HCT116 (cell line): Measurements from ENCODE around the gene CNTNAP2. TPM values are rescaled to one million over a fixed set of nuclear protein-coding genes. Genes with fewer than 3 reads are reported as not detected.

Experiments used
- ATAC-seq: fragments of 200-7000 bp; cut with Tn5 transposase; 2 replicates; pipeline ENCODE4 v1.9.1; 2020; ENCODE audit warnings: mild to moderate bottlenecking, moderate library complexity
- BruUV-seq: library from RNA; stranded (reverse); fragments of 400-500 nt; replicated peaks from 2 replicates; lab custom pipeline; 2021; lab: Mats Ljungman, UMichigan
- CTCF ChIA-PET: fragments of 300-600 bp; sonication (Branson Sonifier 250); formaldehyde crosslinking; loops from one replicate; lab custom pipeline; 2021; ENCODE audit warnings: antibody characterized with exemption; lab: Charles Lee
- POLR2A ChIA-PET: fragments of 300-600, 350-600 bp; sonication (Branson Sonifier 250); formaldehyde crosslinking; loops from one replicate; lab custom pipeline; 2021; ENCODE audit warnings: antibody characterized with exemption; lab: Charles Lee
- RAD21 ChIA-PET, 2 experiments: fragments of 300-600 bp; sonication (Branson Sonifier 250); formaldehyde crosslinking; loops; one replicate each; lab custom pipeline; 2023; ENCODE audit warnings: low total read pairs in 2 of 2; ENCODE audit not compliant: uncharacterized antibody in 2 of 2, unreplicated experiment in 2 of 2, low non-redundant PET in 1 of 2; lab: Charles Lee
- DNase-seq: peaks from one replicate; pipeline ENCODE4 v3.0.0-alpha.2; 2010; ENCODE audit warnings: low read depth, low spot score
- H2AFZ ChIP-seq: fragments of 200-600 bp; shearing (Covaris generic), sonication (generic); 2 replicates; pipeline ENCODE4 v1.6.1; 2017; ENCODE audit warnings: low read depth, mixed run types, mixed read lengths, antibody characterized with exemption, low read length; ENCODE audit not compliant: poor library complexity, severe bottlenecking
- H3K27ac ChIP-seq: 2 replicates; pipeline ENCODE4 v1.5.1; 2012; ENCODE audit warnings: low read depth, low read length
- H3K27me3 ChIP-seq: fragments of 200-600 bp; sonication (generic); 2 replicates; pipeline ENCODE4 v1.6.1; 2016; ENCODE audit warnings: mixed run types, low read length, mixed read lengths; ENCODE audit not compliant: insufficient read depth
- H3K36me3 ChIP-seq, 2 experiments: fragments of 200-500 bp in 1 of 2; fragments of 200-600 bp in 1 of 2; sonication (Bioruptor generic) in 1 of 2; sonication (generic) in 1 of 2; 2 replicates each; pipeline versions ENCODE4 v1.5.1 to v1.6.1; 2014 to 2016; ENCODE audit warnings: low read length in 2 of 2, inconsistent platforms in 1 of 2, mixed read lengths in 1 of 2, mixed run types in 1 of 2; ENCODE audit not compliant: insufficient read depth in 2 of 2, control insufficient read depth in 1 of 2
- H3K4me1 ChIP-seq, 2 experiments: fragments of 200-600 bp in 1 of 2; sonication (generic) in 1 of 2; 2 replicates each; pipeline versions ENCODE4 v1.5.1 to v1.6.1; 2012 to 2017; ENCODE audit warnings: low read length in 2 of 2, inconsistent platforms in 1 of 2, mild to moderate bottlenecking in 1 of 2, mixed read lengths in 1 of 2, mixed run types in 1 of 2, moderate library complexity in 1 of 2; ENCODE audit not compliant: insufficient read depth in 2 of 2, control insufficient read depth in 1 of 2
- H3K4me2 ChIP-seq: fragments of 200-600 bp; sonication (generic); 2 replicates; pipeline ENCODE4 v1.6.1; 2017; ENCODE audit warnings: mixed run types, low read length, mixed read lengths
- H3K4me3 ChIP-seq, 2 experiments: fragments of 200-600 bp in 1 of 2; sonication (generic) in 1 of 2; replicated peaks in 1 of 2; 2 replicates each; pipeline ENCODE4 v1.5.1; 2011 to 2016; ENCODE audit warnings: low read length in 2 of 2, control low read depth in 1 of 2, low read depth in 1 of 2, mild to moderate bottlenecking in 1 of 2, mixed read lengths in 1 of 2, mixed run types in 1 of 2
- H3K79me2 ChIP-seq: fragments of 200-600 bp; sonication (generic); 2 replicates; pipeline ENCODE4 v1.6.1; 2017; ENCODE audit warnings: mild to moderate bottlenecking, mixed run types, low read length, moderate library complexity, mixed read lengths; ENCODE audit not compliant: insufficient read depth
- H3K9ac ChIP-seq: fragments of 200-600 bp; sonication (generic); 2 replicates; pipeline ENCODE4 v1.6.1; 2016; ENCODE audit warnings: low read length, mixed read lengths
- H3K9me2 ChIP-seq: fragments of 200-600 bp; sonication (generic), shearing (Covaris generic); 2 replicates; pipeline ENCODE4 v1.6.1; 2017; ENCODE audit warnings: mixed run types, mild to moderate bottlenecking, moderate library complexity; ENCODE audit not compliant: insufficient read depth
- H3K9me3 ChIP-seq, 2 experiments: fragments of 200-500 bp in 1 of 2; fragments of 200-600 bp in 1 of 2; sonication (Bioruptor generic) in 1 of 2; sonication (generic) in 1 of 2; 2 replicates each; pipeline ENCODE4 v1.6.1; 2014 to 2017; ENCODE audit warnings: low read length in 2 of 2, mixed read lengths in 2 of 2, inconsistent platforms in 1 of 2, low read depth in 1 of 2, mild to moderate bottlenecking in 1 of 2, mixed run types in 1 of 2, moderate library complexity in 1 of 2; ENCODE audit not compliant: control insufficient read depth in 1 of 2, insufficient read depth in 1 of 2
- H4K20me1 ChIP-seq: fragments of 200-600 bp; sonication (generic), shearing (Covaris generic); 2 replicates; pipeline ENCODE4 v1.6.1; 2017; ENCODE audit warnings: mixed run types, mild to moderate bottlenecking, moderate library complexity; ENCODE audit not compliant: insufficient read depth
- CBX3 ChIP-seq: IDR thresholded peaks from 2 replicates; pipeline ENCODE4 v1.6.1; 2012; ENCODE audit warnings: low read depth
- CEBPB ChIP-seq: IDR thresholded peaks from 2 replicates; pipeline ENCODE4 v1.6.1; 2012; ENCODE audit warnings: low read depth
- CTCF ChIP-seq, 3 experiments: fragments of 200-600 bp in 1 of 3; sonication (generic) in 1 of 3; IDR thresholded peaks in 2 of 3; conservative IDR thresholded peaks in 1 of 3; 2 replicates each; pipeline ENCODE4 v1.5.1; 2012 to 2017; ENCODE audit warnings: low read depth in 2 of 3, low read length in 2 of 3, antibody characterized with exemption in 1 of 3, borderline replicate concordance in 1 of 3, control low read depth in 1 of 3, mild to moderate bottlenecking in 1 of 3, mixed read lengths in 1 of 3, mixed run types in 1 of 3, moderate library complexity in 1 of 3; ENCODE audit not compliant: insufficient read depth in 1 of 3
- EZH2phosphoT487 ChIP-seq: fragments of 200-600 bp; IDR thresholded peaks from 2 replicates; pipeline ENCODE4 v1.6.1; 2018; ENCODE audit warnings: antibody characterized with exemption, borderline replicate concordance
- FOSL1 ChIP-seq: IDR thresholded peaks from 2 replicates; pipeline ENCODE4 v1.6.1; 2012; ENCODE audit warnings: low read depth
- MAX ChIP-seq: IDR thresholded peaks from 2 replicates; pipeline ENCODE4 v1.6.1; 2012
- RAD21 ChIP-seq: IDR thresholded peaks from 2 replicates; pipeline ENCODE4 v1.6.1; 2012; ENCODE audit warnings: low read depth, mild to moderate bottlenecking
- SIN3A ChIP-seq: IDR thresholded peaks from 2 replicates; pipeline ENCODE4 v1.6.1; 2012; ENCODE audit warnings: low read depth
- SP1 ChIP-seq: IDR thresholded peaks from 2 replicates; pipeline ENCODE4 v1.6.1; 2012; ENCODE audit warnings: low read depth
- TCF7L2 ChIP-seq: IDR thresholded peaks from 2 replicates; pipeline ENCODE4 v1.7.0; 2011; ENCODE audit warnings: borderline replicate concordance, inconsistent platforms; ENCODE audit not compliant: insufficient read depth, insufficient read length; ENCODE audit errors: extremely low read depth
- YY1 ChIP-seq: IDR thresholded peaks from 2 replicates; pipeline ENCODE4 v1.6.1; 2011; ENCODE audit warnings: low read length, low read depth, moderate library complexity, mild to moderate bottlenecking; ENCODE audit not compliant: insufficient replicate concordance; ENCODE audit errors: extremely low read depth
- ZFX ChIP-seq: fragments of 450-650 bp; IDR thresholded peaks from 2 replicates; pipeline ENCODE4 v1.6.1; 2017
- intact Hi-C: fragments of 100-400 bp; cut with micrococcal nuclease; formaldehyde crosslinking; loops from 2 replicates; pipeline ENCODE4 v1.10.0; 2022
- total RNA-seq: library from RNA; stranded (reverse); gene quantifications from one replicate; pipeline ENCODE4 v1.2.1, GENCODE V29; 2021; ENCODE audit not compliant: unreplicated experiment
- TF ChIP-seq, protein P1 (sequence below): IDR thresholded peaks from 2 replicates; pipeline ENCODE4 v1.6.1; 2011; ENCODE audit warnings: mild to moderate bottlenecking, low read length, moderate library complexity; ENCODE audit not compliant: insufficient replicate concordance; ENCODE audit errors: extremely low read depth
- TF ChIP-seq, protein P2 (sequence below): IDR thresholded peaks from 2 replicates; pipeline ENCODE4 v1.6.1; 2012; ENCODE audit warnings: low read depth

Gene CNTNAP2
- total RNA-seq, 1 experiment from 2014 or later = 0.37 TPM

GRCh38 chr7:146076344-146076743 lies 40.3 kb upstream of the CNTNAP2 start:
- intact Hi-C loops = no loop called here
- DNase-seq (no peak), ATAC-seq (no peak)
- no peaks in the 10 kb centered on the region for H3K9me2 ChIP-seq
- H3K4me3 ChIP-seq = no peak overlapping the region
- H3K27me3 ChIP-seq = no peaks in the 10 kb centered on the region
- no peaks in the 10 kb centered on the region for H3K4me1 ChIP-seq
- H3K9ac ChIP-seq = no peak overlapping the region
- TF ChIP-seq, protein P1, sequence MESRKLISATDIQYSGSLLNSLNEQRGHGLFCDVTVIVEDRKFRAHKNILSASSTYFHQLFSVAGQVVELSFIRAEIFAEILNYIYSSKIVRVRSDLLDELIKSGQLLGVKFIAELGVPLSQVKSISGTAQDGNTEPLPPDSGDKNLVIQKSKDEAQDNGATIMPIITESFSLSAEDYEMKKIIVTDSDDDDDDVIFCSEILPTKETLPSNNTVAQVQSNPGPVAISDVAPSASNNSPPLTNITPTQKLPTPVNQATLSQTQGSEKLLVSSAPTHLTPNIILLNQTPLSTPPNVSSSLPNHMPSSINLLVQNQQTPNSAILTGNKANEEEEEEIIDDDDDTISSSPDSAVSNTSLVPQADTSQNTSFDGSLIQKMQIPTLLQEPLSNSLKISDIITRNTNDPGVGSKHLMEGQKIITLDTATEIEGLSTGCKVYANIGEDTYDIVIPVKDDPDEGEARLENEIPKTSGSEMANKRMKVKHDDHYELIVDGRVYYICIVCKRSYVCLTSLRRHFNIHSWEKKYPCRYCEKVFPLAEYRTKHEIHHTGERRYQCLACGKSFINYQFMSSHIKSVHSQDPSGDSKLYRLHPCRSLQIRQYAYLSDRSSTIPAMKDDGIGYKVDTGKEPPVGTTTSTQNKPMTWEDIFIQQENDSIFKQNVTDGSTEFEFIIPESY = no peak
- no peak for TF ChIP-seq RAD21
- no peak for TF ChIP-seq CEBPB
- TF ChIP-seq, protein P2, sequence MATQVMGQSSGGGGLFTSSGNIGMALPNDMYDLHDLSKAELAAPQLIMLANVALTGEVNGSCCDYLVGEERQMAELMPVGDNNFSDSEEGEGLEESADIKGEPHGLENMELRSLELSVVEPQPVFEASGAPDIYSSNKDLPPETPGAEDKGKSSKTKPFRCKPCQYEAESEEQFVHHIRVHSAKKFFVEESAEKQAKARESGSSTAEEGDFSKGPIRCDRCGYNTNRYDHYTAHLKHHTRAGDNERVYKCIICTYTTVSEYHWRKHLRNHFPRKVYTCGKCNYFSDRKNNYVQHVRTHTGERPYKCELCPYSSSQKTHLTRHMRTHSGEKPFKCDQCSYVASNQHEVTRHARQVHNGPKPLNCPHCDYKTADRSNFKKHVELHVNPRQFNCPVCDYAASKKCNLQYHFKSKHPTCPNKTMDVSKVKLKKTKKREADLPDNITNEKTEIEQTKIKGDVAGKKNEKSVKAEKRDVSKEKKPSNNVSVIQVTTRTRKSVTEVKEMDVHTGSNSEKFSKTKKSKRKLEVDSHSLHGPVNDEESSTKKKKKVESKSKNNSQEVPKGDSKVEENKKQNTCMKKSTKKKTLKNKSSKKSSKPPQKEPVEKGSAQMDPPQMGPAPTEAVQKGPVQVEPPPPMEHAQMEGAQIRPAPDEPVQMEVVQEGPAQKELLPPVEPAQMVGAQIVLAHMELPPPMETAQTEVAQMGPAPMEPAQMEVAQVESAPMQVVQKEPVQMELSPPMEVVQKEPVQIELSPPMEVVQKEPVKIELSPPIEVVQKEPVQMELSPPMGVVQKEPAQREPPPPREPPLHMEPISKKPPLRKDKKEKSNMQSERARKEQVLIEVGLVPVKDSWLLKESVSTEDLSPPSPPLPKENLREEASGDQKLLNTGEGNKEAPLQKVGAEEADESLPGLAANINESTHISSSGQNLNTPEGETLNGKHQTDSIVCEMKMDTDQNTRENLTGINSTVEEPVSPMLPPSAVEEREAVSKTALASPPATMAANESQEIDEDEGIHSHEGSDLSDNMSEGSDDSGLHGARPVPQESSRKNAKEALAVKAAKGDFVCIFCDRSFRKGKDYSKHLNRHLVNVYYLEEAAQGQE = no peak
- no peak for TF ChIP-seq SP1
- no peak for TF ChIP-seq ZFX
- no peak for TF ChIP-seq FOSL1
- no peak for TF ChIP-seq CTCF (IDR thresholded peaks at IDR 0.05 in 2 of 3, conservative IDR thresholded peaks at IDR 0.05 in 1 of 3; ENCODE audit: borderline replicate concordance in 1 of 3, insufficient read depth in 1 of 3, low read depth in 2 of 3, low read length in 2 of 3)
- TF ChIP-seq CBX3 = no peak
- no peak for TF ChIP-seq YY1
- TF ChIP-seq SIN3A = no peak
- TF ChIP-seq EZH2phosphoT487 = no peak
- TF ChIP-seq TCF7L2 = no peak
- TF ChIP-seq MAX = no peak
- ChIA-PET POLR2A (no interaction called here), RAD21 (no interaction called here), CTCF (no interaction called here)
- no TSS peak for BruUV-seq
- no peaks in the 10 kb centered on the region for H4K20me1 ChIP-seq
- no peak overlapping the region for H3K4me2 ChIP-seq
- peaks cover 4 to 9% of the 10 kb centered on the region in 2 experiments; a peak in 3 of 4 replicates for H3K9me3 ChIP-seq
- H2AFZ ChIP-seq = no peak overlapping the region
- no peaks in the 10 kb centered on the region for H3K79me2 ChIP-seq
- H3K27ac ChIP-seq = no peak overlapping the region
- no peaks in the 10 kb centered on the region; a peak in 1 of 4 replicates for H3K36me3 ChIP-seq
